ENCODE data around the gene RFX8.

The RFX8 gene

GRCh38 chr2:101410114-101410513 is 64.8 kb downstream of the RFX8 start:
- DNase-seq (ENCODE audit: low spot score), result no peak

- DNase-seq (ENCODE audit: low spot score), result no peak
Measured at GRCh38 chr2:101409699-101410098, 65.2 kb downstream of the RFX8 start.

GRCh38 chr2:101408925-101409324 is 66.0 kb downstream of the RFX8 start:
- no peak for DNase-seq (ENCODE audit: low spot score)

GRCh38 chr2:101405351-101405899 is 69.5 kb downstream of the RFX8 start:
- DNase-seq (ENCODE audit: low spot score), result no peak

GRCh38 chr2:101403745-101404144 is 71.2 kb downstream of the RFX8 start:
- no peak for DNase-seq (ENCODE audit: low spot score)

- no peak for DNase-seq (ENCODE audit: low spot score)
Measured at GRCh38 chr2:101402630-101403029, 72.3 kb downstream of the RFX8 start.

- DNase-seq (ENCODE audit: low spot score), result no peak
Measured at GRCh38 chr2:101401906-101402305, 73.0 kb downstream of the RFX8 start.

- no peak for DNase-seq (ENCODE audit: low spot score)
Measured at GRCh38 chr2:101401326-101401665, 73.6 kb downstream of the RFX8 start.

- DNase-seq (ENCODE audit: low spot score), result no peak
Measured at GRCh38 chr2:101400506-101401325, 74.2 kb downstream of the RFX8 start.

GRCh38 chr2:101400048-101400447 is 74.9 kb downstream of the RFX8 start:
- no peak for DNase-seq (ENCODE audit: low spot score)

GRCh38 chr2:101399021-101399799 is 75.7 kb downstream of the RFX8 start:
- DNase-seq (ENCODE audit: low spot score), result no peak

- no peak for DNase-seq (ENCODE audit: low spot score)
Measured at GRCh38 chr2:101398116-101398821, 76.6 kb downstream of the RFX8 start.

- DNase-seq (ENCODE audit: low spot score), result peak; percentile 84
Measured at GRCh38 chr2:101396316-101396717, 78.6 kb downstream of the RFX8 start.

- no peak for DNase-seq (ENCODE audit: low spot score)
Measured at GRCh38 chr2:101395545-101396315, 79.2 kb downstream of the RFX8 start.

GRCh38 chr2:101388232-101388631 is 86.7 kb downstream of the RFX8 start:
- peak; percentile 46 for DNase-seq (ENCODE audit: low spot score)

GRCh38 chr2:101387151-101387834 is 87.6 kb downstream of the RFX8 start, which contains the start of gene CREG2:
TSS of gene CREG2 (minus strand) at chr2:101387503. CDS start at chr2:101387457, 46 bp downstream.
- peak; percentile 72 for DNase-seq (ENCODE audit: low spot score)

GRCh38 chr2:101386599-101387150 is 88.2 kb downstream of the RFX8 start:
- no peak for DNase-seq (ENCODE audit: low spot score)

- no peak for DNase-seq (ENCODE audit: low spot score)
Measured at GRCh38 chr2:101383016-101383541, 91.8 kb downstream of the RFX8 start.

GRCh38 chr2:101382442-101382841 is 92.5 kb downstream of the RFX8 start:
- no peak for DNase-seq (ENCODE audit: low spot score)

GRCh38 chr2:101380376-101380775 is 94.5 kb downstream of the RFX8 start:
- peak; percentile 91 for DNase-seq (ENCODE audit: low spot score)

All from hepatic stellate cell (primary cell).